Activated CD4-positive, alpha-beta T cell treated with anti-CD3 and anti-CD28 coated beads for 36 hours (primary cell): ENCODE results near the gene ARFGEF3. TPM values are rescaled to one million over a fixed set of nuclear protein-coding genes. Genes with fewer than 3 reads are reported as not detected.

ENCODE experiments used
- ATAC-seq: fragments of 200-7000 bp; cut with Tn5 transposase; one replicate; pipeline ENCODE4 v1.10.0; 2021; ENCODE audit warnings: mild to moderate bottlenecking, moderate library complexity
- CTCF ChIA-PET: fragments of 350-600 bp; sonication (Branson Sonifier 250); formaldehyde crosslinking; loops from one replicate; lab custom pipeline; 2021; ENCODE audit warnings: antibody characterized with exemption; lab: Charles Lee
- POLR2A ChIA-PET: fragments of 350-600 bp; sonication (Branson Sonifier 250); formaldehyde crosslinking; loops from one replicate; lab custom pipeline; 2021; ENCODE audit warnings: antibody characterized with exemption, inconsistent platforms; lab: Charles Lee
- DNase-seq: peaks from one replicate; pipeline ENCODE4 v3.0.0-alpha.2; 2020
- H3K27ac Mint-ChIP-seq: one replicate; pipeline ENCODE4 v1.8.0; 2021; ENCODE audit warnings: mixed read lengths
- H3K27me3 Mint-ChIP-seq: one replicate; pipeline ENCODE4 v1.8.0; 2021; ENCODE audit warnings: mixed read lengths
- H3K36me3 Mint-ChIP-seq: one replicate; pipeline ENCODE4 v1.8.0; 2021; ENCODE audit warnings: low read depth, mixed read lengths
- H3K4me1 Mint-ChIP-seq: one replicate; pipeline ENCODE4 v1.8.0; 2021; ENCODE audit warnings: mixed read lengths
- H3K4me3 Mint-ChIP-seq: one replicate; pipeline ENCODE4 v1.8.0; 2021; ENCODE audit warnings: mild to moderate bottlenecking, moderate library complexity, mixed read lengths
- H3K9me3 Mint-ChIP-seq: one replicate; pipeline ENCODE4 v1.8.0; 2021; ENCODE audit warnings: low read depth, mixed read lengths
- intact Hi-C, 2 experiments: fragments of 100-400 bp; cut with DNase I in 1 of 2; cut with micrococcal nuclease in 1 of 2; formaldehyde crosslinking; loops; one replicate each; pipeline versions ENCODE4 v1.14.2 to v1.15.1; 2022 to 2024; cut with DNase I, micrococcal nuclease
- total RNA-seq, 2 experiments: library from RNA; stranded (reverse); gene quantifications; one replicate each; pipeline ENCODE4 v1.2.3, GENCODE V29; 2021

Gene ARFGEF3
- total RNA-seq, 2 experiments from 2014 or later, result 1.6 to 1.7 TPM

GRCh38 chr6:138129190-138129589 is 32.5 kb upstream of the ARFGEF3 start:
- Mint-ChIP-seq H3K27ac (no peak overlapping the region), H3K4me3 (no peak overlapping the region), H3K27me3 (peaks cover 20% of the 10 kb centered on the region), H3K36me3 (no peaks in the 10 kb centered on the region), H3K9me3 (no peaks in the 10 kb centered on the region), H3K4me1 (no peaks in the 10 kb centered on the region)
- DNase-seq (no peak), ATAC-seq (no peak)
- CTCF ChIA-PET, result interaction anchor here (1.2 kb wide), 1 partner anchor 13 kb away, joined by 5 read pairs; no protein-coding TSS in a partner anchor
- intact Hi-C loops, result no loop called here
- POLR2A ChIA-PET, result no interaction called here

DNA sequence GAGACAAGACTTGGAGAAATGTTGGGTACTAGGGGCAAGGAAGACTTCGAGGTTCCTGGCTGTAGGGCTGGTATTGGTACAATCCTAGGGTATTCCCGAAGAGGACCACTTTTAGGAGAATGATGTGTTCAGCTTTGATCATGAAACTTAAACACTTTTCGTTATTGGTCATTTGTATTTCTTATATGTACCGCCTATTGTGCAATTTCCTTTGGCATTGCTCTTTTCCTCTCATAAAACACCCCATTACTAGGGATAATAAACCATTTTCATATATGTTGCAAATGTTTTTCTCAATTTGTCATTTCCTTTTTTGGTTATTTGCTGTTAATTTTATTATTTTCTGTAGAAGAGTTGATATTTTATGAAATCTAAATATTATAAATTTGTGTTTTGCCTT is 18.9 kb upstream of the ARFGEF3 start:
- Mint-ChIP-seq H3K9me3 (no peaks in the 10 kb centered on the region), H3K36me3 (no peaks in the 10 kb centered on the region), H3K27ac (no peak overlapping the region), H3K27me3 (peaks cover 29% of the 10 kb centered on the region), H3K4me3 (no peak overlapping the region), H3K4me1 (no peaks in the 10 kb centered on the region)
- ChIA-PET POLR2A (no interaction called here), CTCF (interaction anchor here (1.3 kb wide), 1 partner anchor 9 kb away, joined by 3 read pairs; no protein-coding TSS in a partner anchor)
- DNase-seq, result no peak
- intact Hi-C loops, result no loop called here
- ATAC-seq, result no peak

DNA sequence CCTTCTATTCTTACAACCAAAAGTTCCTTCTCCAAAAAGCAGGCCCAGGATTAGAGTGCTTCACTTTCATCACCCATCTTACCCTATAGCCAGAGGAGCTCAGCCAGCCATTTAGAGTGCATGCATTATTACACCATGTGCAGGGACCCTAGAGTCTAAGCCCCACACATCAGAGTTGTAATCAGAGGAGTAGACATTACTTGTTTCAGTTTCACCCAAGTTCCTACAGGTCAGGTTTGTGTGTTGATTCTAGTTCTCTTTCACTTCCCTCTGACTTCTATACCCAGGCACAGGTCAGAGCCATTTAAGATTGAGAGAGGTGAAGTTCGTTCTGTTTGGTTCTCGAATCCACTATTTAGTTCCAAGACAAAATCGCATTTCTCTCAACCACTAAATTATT is 16.3 kb upstream of the ARFGEF3 start:
- Mint-ChIP-seq H3K9me3 (no peaks in the 10 kb centered on the region), H3K27me3 (peaks cover 24% of the 10 kb centered on the region), H3K4me3 (no peak overlapping the region), H3K4me1 (no peaks in the 10 kb centered on the region), H3K36me3 (no peaks in the 10 kb centered on the region), H3K27ac (no peak overlapping the region)
- intact Hi-C loops, result no loop called here
- ChIA-PET CTCF (no interaction called here), POLR2A (no interaction called here)
- no peak for ATAC-seq
- no peak for DNase-seq

DNA sequence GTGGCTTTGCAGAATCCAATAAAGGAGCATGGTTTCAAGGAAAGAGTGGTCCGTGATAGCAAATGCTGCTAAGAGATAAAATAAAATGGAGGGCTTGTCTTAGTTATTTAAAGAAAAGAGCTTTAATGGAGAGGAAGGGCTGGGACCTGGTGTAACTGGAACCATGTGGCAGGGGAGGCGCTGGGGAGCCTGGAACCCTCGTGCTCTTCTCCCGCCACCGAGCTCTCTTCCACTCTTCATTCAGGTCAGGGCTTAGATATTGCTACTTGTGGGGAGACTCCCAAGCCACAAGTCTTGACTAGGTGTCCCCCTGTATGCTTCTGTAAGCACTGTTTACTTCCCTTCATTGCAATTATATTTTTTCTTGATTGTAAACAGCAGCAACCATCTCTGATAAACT is 15.2 kb upstream of the ARFGEF3 start:
- CTCF ChIA-PET, result interaction anchor here (0.9 kb wide), 1 partner anchor 9 kb away, joined by 3 read pairs; no protein-coding TSS in a partner anchor
- DNase-seq, result no peak

GRCh38 chr6:138155443-138155842 is 6.3 kb upstream of the ARFGEF3 start:
- no peak overlapping the region for H3K27ac Mint-ChIP-seq
- H3K4me1 Mint-ChIP-seq, result no peaks in the 10 kb centered on the region
- H3K36me3 Mint-ChIP-seq, result no peaks in the 10 kb centered on the region
- CTCF ChIA-PET, result interaction anchor here (0.6 to 1.3 kb wide), 5 partner anchors 8 to 354 kb away, joined by 3 to 4 read pairs (median 3); no protein-coding TSS in a partner anchor
- no peak overlapping the region for H3K4me3 Mint-ChIP-seq
- POLR2A ChIA-PET, result no interaction called here
- ATAC-seq (no peak), DNase-seq (no peak)
- intact Hi-C loops, result no loop called here
- peaks cover 42% of the 10 kb centered on the region for H3K27me3 Mint-ChIP-seq
- H3K9me3 Mint-ChIP-seq, result peaks cover 10% of the 10 kb centered on the region

More for the DNA sequence above, 15.2 kb upstream of the ARFGEF3 start:
- Mint-ChIP-seq H3K4me3 (no peak overlapping the region), H3K36me3 (no peaks in the 10 kb centered on the region), H3K4me1 (no peaks in the 10 kb centered on the region), H3K27me3 (peaks cover 23% of the 10 kb centered on the region), H3K27ac (no peak overlapping the region), H3K9me3 (no peaks in the 10 kb centered on the region)
- no peak for ATAC-seq
- POLR2A ChIA-PET, result no interaction called here
- intact Hi-C loops, result no loop called here

DNA sequence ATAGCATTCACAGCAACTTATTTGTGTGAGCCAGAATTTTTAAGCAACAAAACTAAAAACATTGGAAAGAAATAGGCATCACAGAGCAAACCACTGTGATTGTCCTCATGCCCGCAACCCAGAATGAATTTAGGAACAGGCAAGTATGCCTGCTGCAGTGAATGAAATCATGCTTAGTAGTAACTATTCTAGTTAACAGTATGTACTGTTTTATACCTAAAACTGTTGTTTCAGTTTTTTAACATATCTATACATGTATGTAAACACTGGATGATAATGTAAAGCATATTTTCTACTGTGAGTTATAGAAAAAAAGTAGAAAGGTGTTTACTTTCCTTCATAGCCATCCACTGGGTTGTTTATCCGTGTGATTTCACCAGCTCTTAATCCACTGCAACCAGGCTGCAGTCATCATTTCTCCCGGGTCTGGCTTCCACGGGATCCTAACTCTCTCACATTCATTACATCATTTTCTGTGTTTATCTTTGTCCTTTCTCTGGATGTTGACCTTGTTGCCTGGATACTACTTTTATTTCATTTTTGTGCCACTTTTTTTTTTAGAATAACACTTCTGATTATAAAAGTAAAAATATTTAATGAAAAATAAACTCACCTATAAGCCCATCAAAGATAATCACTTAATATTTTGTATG is 3.6 kb upstream of the ARFGEF3 start:
- Mint-ChIP-seq H3K27me3 (peaks cover 52% of the 10 kb centered on the region), H3K36me3 (no peaks in the 10 kb centered on the region), H3K4me1 (peaks cover 13% of the 10 kb centered on the region), H3K27ac (no peak overlapping the region), H3K9me3 (peaks cover 4% of the 10 kb centered on the region), H3K4me3 (no peak overlapping the region)
- ATAC-seq (no peak), DNase-seq (no peak)
- intact Hi-C loops, result no loop called here
- CTCF ChIA-PET, result no interaction called here
- POLR2A ChIA-PET, result no interaction called here

GRCh38 chr6:138159246-138159645 is 2.5 kb upstream of the ARFGEF3 start:
- DNase-seq (no peak), ATAC-seq (no peak)
- intact Hi-C loops, result no loop called here
- H3K27me3 Mint-ChIP-seq, result peaks cover 58% of the 10 kb centered on the region
- CTCF ChIA-PET, result no interaction called here
- peaks cover 13% of the 10 kb centered on the region for H3K4me1 Mint-ChIP-seq
- H3K9me3 Mint-ChIP-seq, result no peaks in the 10 kb centered on the region
- POLR2A ChIA-PET, result no interaction called here
- H3K4me3 Mint-ChIP-seq, result no peak overlapping the region
- no peak overlapping the region for H3K27ac Mint-ChIP-seq
- H3K36me3 Mint-ChIP-seq, result no peaks in the 10 kb centered on the region

- Mint-ChIP-seq H3K27me3 (peaks cover 59% of the 10 kb centered on the region), H3K27ac (no peak overlapping the region), H3K9me3 (no peaks in the 10 kb centered on the region), H3K36me3 (no peaks in the 10 kb centered on the region), H3K4me3 (peak overlapping the region; percentile 66), H3K4me1 (peaks cover 13% of the 10 kb centered on the region)
- ChIA-PET POLR2A (no interaction called here), CTCF (no interaction called here)
- DNase-seq (no peak), ATAC-seq (no peak)
- intact Hi-C loops, result loop anchor here in 1 of 2 experiments (2.0 to 5.0 kb wide), 3 partner anchors 244 to 663 kb away; partner anchors contain the start of genes CCDC28A and HEBP2
Observed at GRCh38 chr6:138160329-138161087, 1.2 kb upstream of the ARFGEF3 start.

- H3K9me3 Mint-ChIP-seq, result no peaks in the 10 kb centered on the region
- no peaks in the 10 kb centered on the region for H3K36me3 Mint-ChIP-seq
- H3K27ac Mint-ChIP-seq, result no peak overlapping the region
- ChIA-PET CTCF (interaction anchor here (0.5 kb wide), 1 partner anchor 254 kb away, joined by 3 read pairs; no protein-coding TSS in a partner anchor), POLR2A (no interaction called here)
- H3K27me3 Mint-ChIP-seq, result peaks cover 58% of the 10 kb centered on the region
- DNase-seq (peak; percentile 41), ATAC-seq (peak; percentile 30)
- peak overlapping the region; percentile 66 for H3K4me3 Mint-ChIP-seq
- H3K4me1 Mint-ChIP-seq, result peaks cover 13% of the 10 kb centered on the region
- intact Hi-C loops, result loop anchor here in 1 of 2 experiments (2.0 to 5.0 kb wide), 3 partner anchors 244 to 664 kb away; partner anchors contain the start of genes CCDC28A and HEBP2
Observed at GRCh38 chr6:138161088-138161337, 726 bp upstream of the ARFGEF3 start.

GRCh38 chr6:138162111-138162954 is 594 bp downstream of the ARFGEF3 start:
- Mint-ChIP-seq H3K4me3 (peak overlapping the region; percentile 66), H3K27me3 (peaks cover 60% of the 10 kb centered on the region), H3K27ac (no peak overlapping the region), H3K36me3 (no peaks in the 10 kb centered on the region), H3K4me1 (peaks cover 13% of the 10 kb centered on the region), H3K9me3 (no peaks in the 10 kb centered on the region)
- POLR2A ChIA-PET, result no interaction called here
- no peak for DNase-seq
- CTCF ChIA-PET, result interaction anchor here (1.1 kb wide), 1 partner anchor 140 kb away, joined by 3 read pairs; no protein-coding TSS in a partner anchor
- peak; percentile 31 for ATAC-seq
- intact Hi-C loops, result loop anchor here in 1 of 2 experiments (5.0 kb wide), 2 partner anchors 610 to 665 kb away; partner anchors contain the start of gene CCDC28A
